Calu3 (cell line): ENCODE results near the gene PDIA5. TPM values are rescaled to one million over a fixed set of nuclear protein-coding genes. Genes with fewer than 3 reads are reported as not detected.
A peak's percentile ranks its signal among the peaks of the same experiment; 100 is the strongest.

Experiments
- Bru-seq: library from RNA; stranded (reverse); fragments of 400-500 nt; gene quantifications from one replicate; lab custom pipeline; 2021; lab: Mats Ljungman, UMichigan
- BruChase-seq, 2 experiments: library from RNA; stranded (reverse); fragments of 400-500 nt; gene quantifications; one replicate each; lab custom pipeline; 2021; lab: Mats Ljungman, UMichigan
- BruUV-seq: library from RNA; stranded (reverse); fragments of 400-500 nt; replicated peaks from 2 replicates; lab custom pipeline; 2021; lab: Mats Ljungman, UMichigan
- CTCF ChIA-PET: fragments of 300-600 bp; sonication (Branson Sonifier 250); formaldehyde crosslinking; loops from one replicate; lab custom pipeline; 2022; ENCODE audit warnings: antibody characterized with exemption; lab: Charles Lee
- DNase-seq: peaks from one replicate; pipeline ENCODE4 v3.0.0; 2022
- H3K27ac Mint-ChIP-seq: one replicate; pipeline ENCODE4 v1.8.0; 2022; ENCODE audit warnings: mixed read lengths; ENCODE audit not compliant: unreplicated experiment
- H3K27me3 Mint-ChIP-seq: one replicate; pipeline ENCODE4 v1.8.0; 2022; ENCODE audit warnings: mixed read lengths; ENCODE audit not compliant: unreplicated experiment
- H3K36me3 Mint-ChIP-seq: one replicate; pipeline ENCODE4 v1.8.0; 2022; ENCODE audit warnings: mild to moderate bottlenecking, moderate library complexity, mixed read lengths; ENCODE audit not compliant: insufficient read depth, unreplicated experiment
- H3K4me1 Mint-ChIP-seq: one replicate; pipeline ENCODE4 v1.8.0; 2022; ENCODE audit warnings: mild to moderate bottlenecking, low read depth, mixed read lengths; ENCODE audit not compliant: unreplicated experiment
- H3K4me3 Mint-ChIP-seq: one replicate; pipeline ENCODE4 v1.8.0; 2022; ENCODE audit warnings: mild to moderate bottlenecking, low read depth, moderate library complexity, mixed read lengths; ENCODE audit not compliant: unreplicated experiment
- H3K9me3 Mint-ChIP-seq: one replicate; pipeline ENCODE4 v1.8.0; 2022; ENCODE audit warnings: low read depth, mixed read lengths; ENCODE audit not compliant: unreplicated experiment
- CTCF ChIP-seq: fragments of 200-600 bp; IDR thresholded peaks from one replicate; pipeline ENCODE4 v1.8.0; 2022; ENCODE audit warnings: antibody characterized with exemption; ENCODE audit not compliant: unreplicated experiment
- intact Hi-C: fragments of 100-400 bp; cut with micrococcal nuclease; formaldehyde crosslinking; loops from one replicate; pipeline ENCODE4 v1.10.0; 2022; ENCODE audit not compliant: unreplicated experiment
- long read RNA-seq: library from polyadenylated mRNA; stranded (forward); transcript quantifications from one replicate; pipeline ENCODE4 v2.0.0, GENCODE V29; 2022
- total RNA-seq: library from RNA; stranded (reverse); gene quantifications from 2 replicates; pipeline ENCODE4 v1.2.3, GENCODE V29; 2022

The PDIA5 gene
- total RNA-seq (31.5 and 31.6 TPM in 2 replicates), Bru-seq, nascent RNA (percentile 66 among the genes with signal in this experiment), BruChase-seq, experiment 1, labeled RNA remaining after a 6-hour chase (percentile 56 among the genes with signal in this experiment), BruChase-seq, experiment 2, labeled RNA remaining after a 2-hour chase (percentile 54 among the genes with signal in this experiment)
- long read RNA-seq, transcript PDIA5-201 (17 exons, 1,799 nt): major isoform, 17 of 20 reads
- long read RNA-seq, partial matches to known transcripts: 2 of 20 reads
- long read RNA-seq, other reads (novel, unspliced or antisense): 1 of 20 reads

GRCh38 chr3:123066896-123067688 lies at the start of gene PDIA5:
PDIA5 (plus strand) TSS chr3:123067025; CDS start chr3:123067165, 140 bp downstream.
- CTCF ChIA-PET: interaction anchor here (0.6 to 1.1 kb wide), 4 partner anchors 23 to 76 kb away, joined by 3 read pairs; no protein-coding TSS in a partner anchor
- no peak for TF ChIP-seq CTCF
- Mint-ChIP-seq H3K27me3 (peaks cover 29% of the 10 kb centered on the region), H3K4me1 (peaks cover 9% of the 10 kb centered on the region), H3K4me3 (peak within 1 kb of the TSS; percentile 91), H3K27ac (peak within 1 kb of the TSS; percentile 63), H3K9me3 (no peaks in the 10 kb centered on the region), H3K36me3 (peaks cover 24% of the 10 kb centered on the region)
- peak; percentile 90 for DNase-seq
- intact Hi-C loops: no loop called here
- no TSS peak for BruUV-seq

DNA sequence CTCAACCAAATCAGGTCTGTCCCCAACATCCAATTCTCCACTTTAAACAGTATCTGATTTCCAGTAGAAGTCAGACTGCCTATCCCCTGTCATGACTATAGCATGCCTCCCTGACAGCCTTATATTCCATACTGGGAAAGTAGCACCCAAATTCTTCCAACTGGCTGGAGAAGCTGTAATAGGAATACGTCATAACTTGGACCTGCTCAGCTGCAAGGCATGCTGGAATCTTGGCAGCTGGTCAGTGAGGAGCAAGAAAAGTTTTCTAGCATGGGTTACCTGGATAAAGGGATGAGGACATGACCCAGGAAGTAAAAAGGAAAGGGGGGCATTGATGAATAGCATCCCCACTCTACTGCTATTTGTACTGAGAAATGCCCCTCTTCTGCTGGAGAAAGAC lies 48.1 kb upstream of the PDIA5 start:
- H3K4me1 Mint-ChIP-seq: no peaks in the 10 kb centered on the region
- BruUV-seq: no TSS peak
- peaks cover 81% of the 10 kb centered on the region for H3K27me3 Mint-ChIP-seq
- no peak for DNase-seq
- no peaks in the 10 kb centered on the region for H3K9me3 Mint-ChIP-seq
- H3K27ac Mint-ChIP-seq: no peak overlapping the region
- no peak for TF ChIP-seq CTCF
- no peaks in the 10 kb centered on the region for H3K36me3 Mint-ChIP-seq
- CTCF ChIA-PET: no interaction called here
- intact Hi-C loops: no loop called here
- H3K4me3 Mint-ChIP-seq: no peak overlapping the region

- no peaks in the 10 kb centered on the region for H3K9me3 Mint-ChIP-seq
- H3K36me3 Mint-ChIP-seq: no peaks in the 10 kb centered on the region
- TF ChIP-seq CTCF: no peak
- no TSS peak for BruUV-seq
- CTCF ChIA-PET: no interaction called here
- no peak overlapping the region for H3K4me3 Mint-ChIP-seq
- no peaks in the 10 kb centered on the region for H3K4me1 Mint-ChIP-seq
- intact Hi-C loops: no loop called here
- no peak overlapping the region for H3K27ac Mint-ChIP-seq
- peaks cover 81% of the 10 kb centered on the region for H3K27me3 Mint-ChIP-seq
- no peak for DNase-seq
Observed at GRCh38 chr3:123019161-123019560, 47.7 kb upstream of the PDIA5 start.

GRCh38 chr3:123019591-123019990 lies 47.2 kb upstream of the PDIA5 start:
- intact Hi-C loops: no loop called here
- no peak for TF ChIP-seq CTCF
- Mint-ChIP-seq H3K4me1 (no peaks in the 10 kb centered on the region), H3K27me3 (peaks cover 81% of the 10 kb centered on the region), H3K36me3 (no peaks in the 10 kb centered on the region), H3K9me3 (no peaks in the 10 kb centered on the region), H3K27ac (no peak overlapping the region), H3K4me3 (no peak overlapping the region)
- no peak for DNase-seq
- CTCF ChIA-PET: no interaction called here
- BruUV-seq: no TSS peak
